Measurements from ENCODE around the gene FOXK2.
A peak's percentile ranks its signal among the peaks of the same experiment; 100 is the strongest.
"Not testable (repeated sequence)": the region's sequence is repeated elsewhere in the genome, so short reads cannot be mapped to it uniquely, and the experiment has no call there.

The FOXK2 gene

GRCh38 chr17:82528484-82529265 lies 9.1 kb downstream of the FOXK2 start:
- peak in 44 of 56 donors; percentile 9 to 76 (median 48) for DNase-seq

- DNase-seq: no peak
Measured at GRCh38 chr17:82529914-82530300, 10.4 kb downstream of the FOXK2 start.

GRCh38 chr17:82531431-82531881 lies 11.9 kb downstream of the FOXK2 start:
- no peak for DNase-seq

- DNase-seq: no peak
Measured at GRCh38 chr17:82534401-82534812, 14.9 kb downstream of the FOXK2 start.

GRCh38 chr17:82536512-82537201 lies 17.1 kb downstream of the FOXK2 start:
- no peak for DNase-seq

- not testable (repeated sequence) for DNase-seq
Measured at GRCh38 chr17:82537228-82537627, 17.7 kb downstream of the FOXK2 start.

GRCh38 chr17:82539076-82539475 lies 19.5 kb downstream of the FOXK2 start:
- not testable (repeated sequence) for DNase-seq

- DNase-seq: no peak
Measured at GRCh38 chr17:82542439-82542838, 22.9 kb downstream of the FOXK2 start.

GRCh38 chr17:82544431-82545070 lies 25.0 kb downstream of the FOXK2 start:
- DNase-seq: peak in 17 of 56 donors; percentile 16 to 60 (median 35)

- peak in 1 of 56 donors; percentile 9 for DNase-seq
Measured at GRCh38 chr17:82545071-82545462, 25.5 kb downstream of the FOXK2 start.

- no peak for DNase-seq
Measured at GRCh38 chr17:82547981-82548380, 28.4 kb downstream of the FOXK2 start.

GRCh38 chr17:82548681-82549303 lies 29.3 kb downstream of the FOXK2 start:
- peak in 4 of 56 donors; percentile 13 to 46 (median 16) for DNase-seq

GRCh38 chr17:82551779-82552457 lies 32.4 kb downstream of the FOXK2 start:
- DNase-seq: peak in 16 of 56 donors; percentile 12 to 67 (median 34)

GRCh38 chr17:82552580-82552979 lies 33.0 kb downstream of the FOXK2 start:
- DNase-seq: no peak

GRCh38 chr17:82553210-82553930 lies 33.8 kb downstream of the FOXK2 start:
- peak in 9 of 56 donors; percentile 9 to 61 (median 31) for DNase-seq

- not testable (repeated sequence) for DNase-seq
Measured at GRCh38 chr17:82557510-82557909, 38.0 kb downstream of the FOXK2 start.

GRCh38 chr17:82559566-82560251 lies 40.2 kb downstream of the FOXK2 start:
- DNase-seq: no peak

GRCh38 chr17:82560252-82560642 lies 40.7 kb downstream of the FOXK2 start:
- DNase-seq: peak in 6 of 56 donors; percentile 20 to 35 (median 24)

- no peak for DNase-seq
Measured at GRCh38 chr17:82560802-82561428, 41.4 kb downstream of the FOXK2 start.

All from amygdala (tissue), 56 donors.